ES-I3 (cell line): ENCODE measurements around the gene WHAMM.

Experiments
- H3K36me3 ChIP-seq: 2 replicates; pipeline ENCODE4 v1.6.1; 2013; ENCODE audit warnings: mild to moderate bottlenecking, low read length, control low read depth, moderate library complexity; ENCODE audit not compliant: insufficient read depth
- H3K4me1 ChIP-seq: 2 replicates; pipeline ENCODE4 v1.6.1; 2013; ENCODE audit warnings: mild to moderate bottlenecking, control low read depth, low read length; ENCODE audit not compliant: insufficient read depth
- H3K9ac ChIP-seq: 2 replicates; pipeline ENCODE4 v1.6.1; 2013; ENCODE audit warnings: low read depth, mild to moderate bottlenecking, low read length, moderate library complexity
- H3K9me3 ChIP-seq: 2 replicates; pipeline ENCODE4 v1.6.1; 2013; ENCODE audit warnings: mild to moderate bottlenecking, low read length, moderate library complexity; ENCODE audit not compliant: control insufficient read depth, insufficient read depth

Gene WHAMM

GRCh38 chr15:82838096-82838735, 28.8 kb downstream of the WHAMM start:
- Histone ChIP-seq H3K9me3 (no peaks in the 10 kb centered on the region), H3K36me3 (peaks cover 13% of the 10 kb centered on the region), H3K4me1 (no peaks in the 10 kb centered on the region), H3K9ac (no peak overlapping the region)

GRCh38 chr15:82839136-82839535, 29.7 kb downstream of the WHAMM start:
- H3K9ac ChIP-seq = no peak overlapping the region
- peaks cover 9% of the 10 kb centered on the region for H3K36me3 ChIP-seq
- H3K9me3 ChIP-seq = no peaks in the 10 kb centered on the region
- H3K4me1 ChIP-seq = no peaks in the 10 kb centered on the region

GRCh38 chr15:82840166-82840565, 30.7 kb downstream of the WHAMM start:
- H3K9ac ChIP-seq = no peak overlapping the region
- H3K9me3 ChIP-seq = no peaks in the 10 kb centered on the region
- H3K4me1 ChIP-seq = no peaks in the 10 kb centered on the region
- peaks cover 4% of the 10 kb centered on the region for H3K36me3 ChIP-seq

GRCh38 chr15:82843566-82843965, 34.1 kb downstream of the WHAMM start:
- Histone ChIP-seq H3K4me1 (no peaks in the 10 kb centered on the region), H3K36me3 (no peaks in the 10 kb centered on the region), H3K9ac (no peak overlapping the region), H3K9me3 (no peaks in the 10 kb centered on the region)

- no peaks in the 10 kb centered on the region for H3K9me3 ChIP-seq
- no peaks in the 10 kb centered on the region for H3K36me3 ChIP-seq
- H3K9ac ChIP-seq = no peak overlapping the region
- peaks cover 5% of the 10 kb centered on the region for H3K4me1 ChIP-seq
These were observed 36.3 kb downstream of the WHAMM start for GRCh38 chr15:82845686-82846085.

- Histone ChIP-seq H3K9me3 (no peaks in the 10 kb centered on the region), H3K4me1 (peaks cover 5% of the 10 kb centered on the region), H3K36me3 (no peaks in the 10 kb centered on the region), H3K9ac (no peak overlapping the region)
These were observed 37.2 kb downstream of the WHAMM start for GRCh38 chr15:82846621-82847020.

- no peaks in the 10 kb centered on the region for H3K9me3 ChIP-seq
- no peak overlapping the region for H3K9ac ChIP-seq
- peaks cover 5% of the 10 kb centered on the region for H3K4me1 ChIP-seq
- no peaks in the 10 kb centered on the region for H3K36me3 ChIP-seq
These were observed 38.3 kb downstream of the WHAMM start for GRCh38 chr15:82847703-82848102.

GRCh38 chr15:82848241-82848993, 39.0 kb downstream of the WHAMM start:
- no peak overlapping the region for H3K9ac ChIP-seq
- H3K4me1 ChIP-seq = peaks cover 5% of the 10 kb centered on the region
- no peaks in the 10 kb centered on the region for H3K36me3 ChIP-seq
- no peaks in the 10 kb centered on the region for H3K9me3 ChIP-seq

- Histone ChIP-seq H3K4me1 (peaks cover 5% of the 10 kb centered on the region), H3K36me3 (no peaks in the 10 kb centered on the region), H3K9me3 (no peaks in the 10 kb centered on the region), H3K9ac (no peak overlapping the region)
These were observed 40.4 kb downstream of the WHAMM start for GRCh38 chr15:82849556-82850512.

GRCh38 chr15:82850731-82851130, 41.3 kb downstream of the WHAMM start:
- Histone ChIP-seq H3K4me1 (peaks cover 5% of the 10 kb centered on the region), H3K9ac (no peak overlapping the region), H3K36me3 (no peaks in the 10 kb centered on the region)

GRCh38 chr15:82851306-82851850, 42.0 kb downstream of the WHAMM start:
- Histone ChIP-seq H3K36me3 (no peaks in the 10 kb centered on the region), H3K9ac (no peak overlapping the region), H3K4me1 (peaks cover 5% of the 10 kb centered on the region), H3K9me3 (no peaks in the 10 kb centered on the region)

More at GRCh38 chr15:82850731-82851130, 41.3 kb downstream of the WHAMM start:
- no peaks in the 10 kb centered on the region for H3K9me3 ChIP-seq

- no peak overlapping the region for H3K9ac ChIP-seq
- H3K36me3 ChIP-seq = no peaks in the 10 kb centered on the region
- H3K9me3 ChIP-seq = no peaks in the 10 kb centered on the region
- peaks cover 5% of the 10 kb centered on the region for H3K4me1 ChIP-seq
These were observed 42.6 kb downstream of the WHAMM start for GRCh38 chr15:82851981-82852511.

GRCh38 chr15:82852941-82853561, 43.6 kb downstream of the WHAMM start:
- H3K4me1 ChIP-seq = peaks cover 5% of the 10 kb centered on the region
- no peaks in the 10 kb centered on the region for H3K36me3 ChIP-seq
- no peak overlapping the region for H3K9ac ChIP-seq
- H3K9me3 ChIP-seq = no peaks in the 10 kb centered on the region

GRCh38 chr15:82854554-82854953, 45.1 kb downstream of the WHAMM start:
- H3K9ac ChIP-seq = no peak overlapping the region
- no peaks in the 10 kb centered on the region for H3K9me3 ChIP-seq
- peaks cover 5% of the 10 kb centered on the region for H3K4me1 ChIP-seq
- H3K36me3 ChIP-seq = no peaks in the 10 kb centered on the region
